NCI-H2029 treated with DMSO at 0.1 percent for 48 hours (cell line): ENCODE measurements around the gene NBPF3.
"Not testable (repeated sequence)": the region's sequence is repeated elsewhere in the genome, so short reads cannot be mapped to it uniquely, and the experiment has no call there.

Experiments used
- DNase-seq: peaks from one replicate; lab custom pipeline; 2025; lab: John Stamatoyannopoulos, UW

The NBPF3 gene

DNA sequence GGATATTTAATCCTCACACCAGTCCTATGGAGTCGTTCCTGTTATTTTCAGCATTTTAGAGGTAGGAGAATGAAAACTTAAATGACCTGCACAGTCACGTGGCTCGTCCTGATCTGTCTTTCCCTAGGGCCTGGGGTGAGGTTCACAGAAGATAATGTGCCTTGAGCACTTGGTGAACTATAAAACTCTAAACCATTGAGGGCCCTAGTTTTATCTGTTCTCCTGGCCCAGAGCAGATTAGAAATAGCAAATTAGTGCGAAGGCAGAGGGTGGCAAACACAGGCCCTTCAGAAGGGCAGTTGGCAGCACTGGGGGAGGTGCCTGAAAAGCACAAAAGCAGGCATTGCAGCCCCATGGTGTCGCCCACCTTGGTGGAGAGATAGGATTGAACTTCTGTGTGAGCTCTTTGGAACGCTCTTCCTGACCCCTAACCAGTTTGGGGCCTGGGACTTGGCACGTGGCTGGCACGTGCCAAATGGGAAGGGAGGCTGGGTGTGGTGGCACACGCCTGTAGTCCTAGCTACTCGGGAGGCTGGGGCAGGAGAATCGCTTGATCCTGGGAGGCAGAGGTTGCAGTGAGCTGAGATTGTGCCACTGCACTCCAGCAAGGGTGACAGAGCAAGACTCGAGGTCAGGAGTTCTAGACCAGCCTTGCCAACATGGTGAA, 1.2 kb upstream of the NBPF3 start:
- DNase-seq: not testable (repeated sequence)

DNA sequence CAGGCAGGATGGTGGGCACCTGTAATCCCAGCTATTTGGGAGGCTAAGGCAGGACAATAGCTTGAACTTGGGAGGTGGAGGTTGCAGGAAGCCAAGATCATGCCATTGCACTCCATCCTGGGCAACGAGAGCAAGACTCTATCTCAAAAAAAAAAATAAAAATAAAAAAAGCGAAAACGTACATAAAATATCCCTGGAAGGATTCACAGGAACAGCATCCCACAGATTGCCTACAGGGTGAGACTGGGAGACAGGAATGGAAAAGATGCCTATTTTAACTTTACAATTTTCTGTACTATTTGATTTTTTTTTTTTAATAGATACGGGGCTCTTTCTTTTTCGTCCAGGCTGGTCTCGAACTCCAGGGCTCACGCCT, 604 bp upstream of the NBPF3 start:
- DNase-seq: no peak

DNA sequence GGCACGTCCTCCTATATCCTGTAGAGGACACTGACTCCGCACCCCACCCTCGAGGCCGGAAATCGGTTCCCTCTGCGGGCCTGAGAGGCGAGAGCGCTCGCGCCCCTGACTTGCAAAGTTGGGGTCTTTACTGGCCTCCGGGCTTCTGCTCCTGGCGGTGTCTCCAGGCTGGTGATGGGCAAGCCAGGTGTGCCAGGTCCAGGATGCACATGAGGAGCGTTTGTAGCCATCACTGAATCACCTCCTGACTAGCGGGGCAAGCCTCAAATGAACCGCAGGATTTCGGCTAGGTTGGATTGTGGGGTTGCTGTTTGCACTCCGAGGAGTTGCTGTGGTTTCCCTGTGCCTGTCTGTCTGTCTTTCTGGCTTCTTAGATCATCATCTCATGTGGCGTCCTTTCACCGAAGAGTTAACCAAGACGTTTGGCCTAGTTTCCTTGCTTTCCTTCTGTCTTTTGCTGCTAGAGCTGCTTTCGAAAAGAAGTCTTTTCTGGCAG, 741 bp downstream of the NBPF3 start:
- not testable (repeated sequence) for DNase-seq

GRCh38 chr1:21446647-21447046, 6.7 kb downstream of the NBPF3 start:
- DNase-seq: not testable (repeated sequence)

DNA sequence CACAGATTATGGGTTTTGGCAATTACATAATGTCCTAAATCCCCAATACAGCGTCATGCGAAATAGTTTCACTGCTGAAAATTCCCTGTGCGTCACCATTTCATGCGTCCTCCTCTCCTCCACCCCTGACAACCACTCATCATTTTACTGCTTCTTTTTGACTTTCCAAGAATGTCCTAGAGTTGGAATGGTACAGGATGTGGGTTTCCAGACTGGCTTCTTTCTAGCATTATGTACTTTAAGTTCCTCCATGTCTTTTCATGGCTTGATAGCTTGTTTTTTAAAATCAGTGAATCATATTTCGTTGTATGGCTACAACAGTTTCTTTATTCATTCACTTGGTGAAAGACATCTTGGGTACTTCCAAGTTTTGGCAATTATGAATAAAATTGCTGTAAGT, 7.4 kb downstream of the NBPF3 start:
- no peak for DNase-seq

DNA sequence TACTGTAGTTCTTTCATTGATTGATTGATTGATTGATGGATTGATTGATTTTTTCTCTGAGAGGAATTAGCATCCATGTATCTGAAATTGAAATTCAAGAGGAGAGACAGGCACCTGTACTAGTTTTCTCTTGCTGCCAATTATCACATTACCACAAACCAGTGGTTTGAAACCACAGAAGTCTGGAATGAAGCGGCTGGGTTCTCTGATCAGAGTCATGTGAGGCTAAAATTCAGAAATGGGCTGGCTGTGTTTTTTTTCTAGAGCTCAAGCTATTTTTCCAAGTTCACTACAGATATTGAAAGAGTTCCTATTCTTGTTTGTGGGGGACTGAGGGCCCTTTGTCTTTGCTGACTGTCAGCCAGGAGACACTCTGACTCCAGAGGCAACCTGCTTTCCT, 10.0 kb downstream of the NBPF3 start:
- DNase-seq: no peak

GRCh38 chr1:21451212-21451611, 11.3 kb downstream of the NBPF3 start:
- DNase-seq: no peak

DNA sequence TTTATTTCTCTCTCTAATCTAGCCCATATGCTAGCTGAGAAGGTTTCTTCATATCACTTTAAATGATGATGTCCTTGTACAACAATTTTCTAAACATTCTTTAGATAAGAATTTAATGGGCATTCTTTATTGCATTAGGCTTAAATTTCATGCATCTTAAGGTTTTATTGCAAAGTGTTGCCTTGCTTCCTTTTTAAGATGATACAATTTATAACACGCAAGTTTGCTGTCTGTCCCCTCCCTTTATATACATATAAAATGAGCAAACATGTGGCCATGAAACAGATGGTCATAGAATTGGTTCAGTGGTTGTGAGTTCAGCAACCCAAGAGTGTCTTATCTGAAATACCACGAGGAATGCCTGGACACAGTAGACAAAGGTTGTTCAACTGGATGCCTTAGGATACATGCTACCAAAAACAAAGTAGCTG, 12.1 kb downstream of the NBPF3 start:
- DNase-seq: no peak

- DNase-seq: not testable (repeated sequence)
Measured at GRCh38 chr1:21453964-21454614, 14.2 kb downstream of the NBPF3 start.

GRCh38 chr1:21454904-21455303, 15.0 kb downstream of the NBPF3 start:
- DNase-seq: not testable (repeated sequence)

DNA sequence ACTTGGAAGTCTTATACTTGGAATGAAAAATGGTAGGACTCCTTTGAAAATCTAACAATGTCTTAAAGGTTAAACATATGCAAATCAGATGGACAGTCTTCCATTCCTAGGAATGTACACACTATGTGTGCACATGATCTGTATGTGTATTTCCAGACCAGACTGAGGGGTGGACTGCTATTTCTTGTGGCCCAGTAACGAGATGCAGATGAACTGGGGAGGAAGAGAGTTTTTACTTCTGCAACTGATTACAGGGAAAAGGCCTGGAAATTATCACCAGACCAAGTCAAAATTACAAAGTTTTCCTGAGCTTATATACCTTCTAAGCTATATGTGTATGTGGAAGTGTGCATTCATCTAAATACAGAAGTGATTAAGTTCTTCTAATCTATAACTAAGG, 17.7 kb downstream of the NBPF3 start:
- DNase-seq: no peak

GRCh38 chr1:21465127-21465526, 25.2 kb downstream of the NBPF3 start:
- not testable (repeated sequence) for DNase-seq

GRCh38 chr1:21467946-21468345, 28.0 kb downstream of the NBPF3 start:
- not testable (repeated sequence) for DNase-seq

DNA sequence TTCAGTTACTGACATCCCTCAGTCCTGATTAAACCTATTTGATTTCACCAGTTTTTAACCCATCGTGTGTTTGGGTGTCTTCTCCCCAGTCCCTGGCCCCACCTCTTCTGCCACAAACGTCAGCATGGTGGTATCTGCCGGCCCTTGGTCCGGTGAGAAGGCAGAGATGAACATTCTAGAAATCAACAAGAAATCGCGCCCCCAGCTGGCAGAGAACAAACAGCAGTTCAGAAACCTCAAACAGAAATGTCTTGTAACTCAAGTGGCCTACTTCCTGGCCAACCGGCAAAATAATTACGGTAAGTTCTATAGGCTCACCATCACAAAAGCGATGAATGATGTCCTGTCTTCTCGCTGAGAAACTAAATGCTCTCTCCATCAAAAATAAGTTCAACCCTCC, 28.7 kb downstream of the NBPF3 start:
- no peak for DNase-seq

DNA sequence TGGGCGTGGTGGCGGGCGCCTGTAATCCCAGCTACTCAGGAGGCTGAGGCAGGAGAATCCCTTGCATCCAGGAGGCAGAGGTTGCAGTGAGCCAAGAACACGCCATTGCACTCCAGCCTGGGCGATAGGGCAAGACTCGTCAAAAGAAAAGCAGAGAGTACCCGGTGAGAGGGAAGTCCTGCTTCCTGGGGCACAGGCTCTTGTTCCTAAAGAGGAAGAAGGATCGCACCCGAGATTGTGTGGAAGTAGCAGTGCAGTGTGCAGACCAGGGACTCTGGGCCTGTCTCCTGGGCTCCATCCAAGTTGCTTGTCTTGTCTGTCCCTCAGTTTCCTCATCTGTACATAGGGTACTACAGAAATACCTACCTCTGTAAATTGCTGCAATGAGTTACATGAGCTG, 29.6 kb downstream of the NBPF3 start:
- DNase-seq: no peak

- no peak for DNase-seq
Measured at GRCh38 chr1:21472861-21473260, 32.9 kb downstream of the NBPF3 start.

DNA sequence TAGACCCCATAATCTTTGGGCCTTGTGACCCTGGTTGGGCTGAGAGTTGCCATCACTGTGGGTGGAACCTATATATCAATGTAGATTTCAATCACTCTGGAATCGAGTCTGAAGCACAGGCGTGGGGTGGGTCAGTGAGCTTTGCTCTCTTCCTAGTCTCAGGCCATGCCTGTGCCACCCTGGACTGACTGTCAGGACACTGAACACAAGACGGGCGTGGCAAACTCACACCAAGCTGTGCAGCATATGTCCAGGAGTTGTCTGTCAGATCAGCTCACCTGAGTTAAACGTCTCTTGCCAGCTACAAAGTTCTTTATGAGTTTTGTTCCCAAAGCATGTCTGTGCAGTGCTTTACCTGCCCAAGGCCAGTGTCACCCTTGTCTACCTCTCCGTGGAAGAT, 38.4 kb downstream of the NBPF3 start:
- no peak for DNase-seq

DNA sequence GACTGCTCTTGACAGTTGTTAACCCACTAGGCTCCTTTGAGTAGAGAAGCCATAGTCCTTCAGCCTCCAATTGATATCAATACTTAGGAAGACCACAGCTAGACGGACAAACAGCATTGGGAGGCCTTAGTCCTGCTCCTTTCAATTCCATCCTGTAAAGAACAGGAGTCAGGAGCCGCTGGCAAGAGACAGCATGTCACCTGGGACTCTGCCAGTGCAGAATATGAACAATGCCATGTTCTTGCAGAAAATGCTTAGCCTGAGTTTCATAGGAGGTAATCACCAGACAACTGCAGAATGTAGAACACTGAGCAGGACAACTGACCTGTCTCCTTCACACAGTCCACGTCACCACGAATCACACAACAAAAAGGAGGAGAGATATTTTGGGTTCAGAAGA, 43.9 kb downstream of the NBPF3 start:
- not testable (repeated sequence) for DNase-seq

DNA sequence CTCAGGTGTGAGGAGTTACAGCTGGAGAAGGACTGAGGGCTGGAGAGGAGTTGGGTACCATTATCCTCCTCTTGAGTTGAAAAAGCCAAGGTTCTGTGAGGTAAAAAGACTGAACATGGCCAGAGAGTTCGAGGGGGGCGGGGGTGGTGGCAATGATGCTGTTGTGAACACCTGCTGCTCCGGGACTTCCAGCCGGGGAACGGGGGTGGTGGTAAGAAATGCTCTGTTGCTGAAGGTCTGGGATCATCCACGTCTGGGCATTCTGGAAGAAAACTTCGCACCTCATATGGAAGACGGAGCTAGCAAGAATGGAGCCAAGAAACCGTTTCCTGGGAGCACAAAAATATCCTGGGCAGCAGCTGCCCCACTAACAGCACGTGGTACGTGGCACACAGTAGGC, 49.2 kb downstream of the NBPF3 start:
- no peak for DNase-seq

DNA sequence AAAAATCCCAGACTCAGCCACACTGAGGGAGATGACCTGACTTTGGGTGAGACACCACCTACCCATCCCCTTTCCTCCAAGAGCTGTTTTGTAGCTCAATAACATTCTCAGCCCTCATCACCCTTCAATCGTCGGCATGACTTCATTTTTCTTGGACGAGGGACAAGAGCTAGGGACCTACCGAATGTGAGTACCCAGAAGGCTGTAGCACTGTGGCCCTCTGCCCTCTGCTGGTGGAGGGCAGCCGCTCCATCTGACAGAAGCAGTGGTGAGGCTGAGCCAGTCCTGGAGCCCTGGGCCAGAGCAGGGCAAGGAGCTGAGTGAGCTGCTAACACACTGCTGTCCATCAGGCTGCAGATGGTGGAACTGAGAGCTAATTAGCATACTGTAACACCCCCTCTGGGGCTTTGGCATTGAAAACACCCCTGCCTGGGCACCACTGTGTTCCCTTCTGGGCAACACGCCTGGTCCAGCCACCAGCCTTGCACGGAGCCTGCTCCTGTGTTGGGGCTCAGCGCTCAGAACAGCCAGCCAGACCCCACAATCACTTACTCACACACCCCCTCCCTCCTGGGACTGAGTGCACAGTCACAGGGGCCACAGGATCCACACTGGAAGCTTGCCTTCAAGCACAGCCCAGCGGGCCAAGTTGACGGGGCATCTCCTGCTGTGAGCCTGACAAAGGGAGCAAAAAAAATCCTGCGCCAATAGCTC, 51.0 kb downstream of the NBPF3 start:
- no peak for DNase-seq

GRCh38 chr1:21491488-21492355, 51.8 kb downstream of the NBPF3 start:
- no peak for DNase-seq

DNA sequence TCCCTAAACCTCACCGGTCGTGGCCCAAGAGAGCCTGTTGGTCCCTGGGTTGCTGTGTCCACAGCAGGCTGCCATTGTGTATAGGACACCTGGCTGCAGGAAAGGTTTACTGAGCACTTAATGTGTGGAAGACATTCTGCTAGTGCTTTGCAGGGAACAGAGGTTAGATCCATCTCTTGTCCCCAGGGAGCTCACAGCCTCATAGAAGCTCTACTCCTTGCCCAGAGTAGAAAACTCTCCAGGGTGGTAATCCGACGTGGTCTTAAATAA, 52.4 kb downstream of the NBPF3 start:
- DNase-seq: no peak
